K562 (cell line): Measurements from ENCODE around the gene SEC11A. TPM values are rescaled to one million over a fixed set of nuclear protein-coding genes. Genes with fewer than 3 reads are reported as not detected.

Experiments
- CBX5 ChIP-seq: IDR thresholded peaks from 2 replicates; pipeline ENCODE4 v1.6.1; 2014; ENCODE audit warnings: low read depth, borderline replicate concordance
- CBX8 ChIP-seq: fragments of 200-600 bp; sonication (generic); IDR thresholded peaks from 2 replicates; pipeline ENCODE4 v1.6.1; 2012; ENCODE audit warnings: borderline replicate concordance, mixed run types, low read depth, mild to moderate bottlenecking, moderate library complexity, mixed read lengths, low read length, control low read depth, inconsistent platforms; ENCODE audit not compliant: poor library complexity, severe bottlenecking; ENCODE audit errors: extremely low read depth
- HCFC1 ChIP-seq: IDR thresholded peaks from 2 replicates; pipeline ENCODE4 v1.6.1; 2012; ENCODE audit warnings: low read depth, low read length, improper control_type of control experiment
- JUN ChIP-seq, 2 experiments: sonication (generic) in 1 of 2; formaldehyde crosslinking in 1 of 2; IDR thresholded peaks; 2 replicates each; pipeline versions ENCODE4 v1.6.1 to v1.8.0; 2012 to 2022; ENCODE audit warnings: borderline replicate concordance in 2 of 2, mild to moderate bottlenecking in 2 of 2, improper control_type of control experiment in 1 of 2, low read depth in 1 of 2, low read length in 1 of 2, missing genetic modification reagents in 1 of 2
- MAZ ChIP-seq, 2 experiments: fragments of 450-650 bp in 1 of 2; sonication (generic) in 1 of 2; formaldehyde crosslinking; IDR thresholded peaks in 1 of 2; conservative IDR thresholded peaks in 1 of 2; 2 replicates each; pipeline versions ENCODE4 v1.4.0 to v1.5.0; 2020; ENCODE audit warnings: mild to moderate bottlenecking in 1 of 2, missing genetic modification reagents in 1 of 2
- MYBL2 ChIP-seq, 2 experiments: fragments of 450-650 bp in 1 of 2; sonication (generic) in 1 of 2; formaldehyde crosslinking in 1 of 2; IDR thresholded peaks; 2 replicates each; pipeline versions ENCODE4 v1.6.1 to v1.8.1; 2017 to 2022; ENCODE audit warnings: borderline replicate concordance in 1 of 2, inconsistent platforms in 1 of 2, low read depth in 1 of 2, mild to moderate bottlenecking in 1 of 2, missing genetic modification reagents in 1 of 2, moderate library complexity in 1 of 2
- NCOR1 ChIP-seq: fragments of 450-650 bp; IDR thresholded peaks from 2 replicates; pipeline ENCODE4 v1.6.1; 2016; ENCODE audit warnings: mild to moderate bottlenecking, moderate library complexity
- NFIX ChIP-seq: fragments of 250-450 bp; sonication (Bioruptor Pico); IDR thresholded peaks from 2 replicates; pipeline ENCODE4 v1.4.0; 2020; ENCODE audit warnings: low read depth, mild to moderate bottlenecking, moderate library complexity
- NONO ChIP-seq, 2 experiments: fragments of 200-400 bp in 1 of 2; fragments of 450-650 bp in 1 of 2; formaldehyde crosslinking in 1 of 2; IDR thresholded peaks; 2 replicates each; pipeline ENCODE4 v1.6.1; 2017; ENCODE audit warnings: low read depth in 2 of 2, mild to moderate bottlenecking in 2 of 2, moderate library complexity in 2 of 2, low read length in 1 of 2
- NR2C1 ChIP-seq, 2 experiments: fragments of 450-650 bp; IDR thresholded peaks; 2 replicates each; pipeline ENCODE4 v1.6.1; 2017; ENCODE audit warnings: mild to moderate bottlenecking in 2 of 2, antibody characterized with exemption in 1 of 2, inconsistent platforms in 1 of 2, missing compliant biosample characterization in 1 of 2, missing genetic modification characterization in 1 of 2
- POLR2B ChIP-seq: fragments of 450-650 bp; IDR thresholded peaks from 2 replicates; pipeline ENCODE4 v1.6.1; 2018; ENCODE audit warnings: low read depth; ENCODE audit not compliant: partially characterized antibody
- SIX5 ChIP-seq, 2 experiments: IDR thresholded peaks; 2 replicates each; pipeline ENCODE4 v1.6.1; 2011; ENCODE audit warnings: low read length in 2 of 2, borderline replicate concordance in 1 of 2, low read depth in 1 of 2, mild to moderate bottlenecking in 1 of 2, moderate library complexity in 1 of 2; ENCODE audit not compliant: insufficient read depth in 1 of 2
- SMAD2 ChIP-seq: fragments of 150-350 bp; IDR thresholded peaks from 2 replicates; pipeline ENCODE4 v1.6.1; 2014; ENCODE audit warnings: low read depth, mild to moderate bottlenecking, low read length
- SNIP1 ChIP-seq: fragments of 450-650 bp; IDR thresholded peaks from 2 replicates; pipeline ENCODE4 v1.7.1; 2017; ENCODE audit warnings: low read depth, mild to moderate bottlenecking
- SRF ChIP-seq, 2 experiments: fragments of 250-450, 450-650 bp in 1 of 2; sonication (Bioruptor Pico) in 1 of 2; sonication (generic) in 1 of 2; formaldehyde crosslinking; IDR thresholded peaks; 2 replicates each; pipeline versions ENCODE4 v1.5.0 to v1.5.1; 2020 to 2022; ENCODE audit warnings: mild to moderate bottlenecking in 1 of 2, missing genetic modification reagents in 1 of 2
- ZNF239 ChIP-seq: fragments of 250-450 bp; sonication (Bioruptor Pico); IDR thresholded peaks from 2 replicates; pipeline ENCODE4 v1.4.0; 2020; ENCODE audit warnings: mild to moderate bottlenecking
- ZNF354B ChIP-seq: fragments of 250-450 bp; sonication (Bioruptor Pico); IDR thresholded peaks from 2 replicates; pipeline ENCODE4 v1.4.0; 2020
- ZNF57 ChIP-seq: fragments of 450-650 bp; formaldehyde crosslinking; IDR thresholded peaks from 2 replicates; pipeline ENCODE4 v1.4.0; 2020; ENCODE audit warnings: mild to moderate bottlenecking, moderate library complexity
- ZNF695 ChIP-seq: fragments of 450-650 bp; formaldehyde crosslinking; IDR thresholded peaks from 2 replicates; pipeline ENCODE4 v1.4.0; 2020; ENCODE audit warnings: mild to moderate bottlenecking, moderate library complexity
- polyA plus RNA-seq, 8 experiments: library from polyadenylated mRNA; depleted of rRNA in 4 of 8; stranded (reverse) in 5 of 8; unstranded in 3 of 8; fragments of >200 nt; fragmentation: Nextera tagmentation in 2 of 8; fragmentation: Illumina TruSeq in 1 of 8; extraction: Ambion mirVana in 2 of 8; extraction: Trizol in 1 of 8; gene quantifications; 2 replicates each; pipeline versions ENCODE4 v1.2.1 to v1.2.3, GENCODE V29; 2011 to 2014; ENCODE audit warnings: inconsistent platforms in 1 of 8, missing spikeins in 1 of 8
- total RNA-seq, 7 experiments: library from RNA; depleted of rRNA in 6 of 7; stranded (reverse); fragments of >200 nt in 6 of 7; fragmentation: Illumina TruSeq in 2 of 7; extraction: Trizol in 2 of 7; gene quantifications; 2 replicates each; pipeline versions ENCODE4 v1.2.1 to v1.2.3, GENCODE V29; 2011 to 2021; ENCODE audit warnings: low replicate concordance in 1 of 7
- TF ChIP-seq, protein P1 (sequence below): fragments of 250-450 bp; sonication (Bioruptor Pico); IDR thresholded peaks from 2 replicates; pipeline ENCODE4 v1.5.0; 2021
- TF ChIP-seq, protein P2 (sequence below), 2 experiments: IDR thresholded peaks; 2 replicates each; pipeline ENCODE4 v1.6.1; 2012; ENCODE audit warnings: improper control_type of control experiment in 2 of 2, low read depth in 2 of 2, low read length in 2 of 2, borderline replicate concordance in 1 of 2
- TF ChIP-seq, protein P3 (sequence below): sonication (generic); formaldehyde crosslinking; IDR thresholded peaks from 2 replicates; pipeline ENCODE4 v1.8.1; 2022; ENCODE audit warnings: missing genetic modification reagents

Gene SEC11A
- total and polyA plus RNA-seq, 9 of the 15 experiments (the other 6 are each of a cell fraction or from before 2014, with no cell fraction given): 175 to 310 (median 229) TPM

DNA sequence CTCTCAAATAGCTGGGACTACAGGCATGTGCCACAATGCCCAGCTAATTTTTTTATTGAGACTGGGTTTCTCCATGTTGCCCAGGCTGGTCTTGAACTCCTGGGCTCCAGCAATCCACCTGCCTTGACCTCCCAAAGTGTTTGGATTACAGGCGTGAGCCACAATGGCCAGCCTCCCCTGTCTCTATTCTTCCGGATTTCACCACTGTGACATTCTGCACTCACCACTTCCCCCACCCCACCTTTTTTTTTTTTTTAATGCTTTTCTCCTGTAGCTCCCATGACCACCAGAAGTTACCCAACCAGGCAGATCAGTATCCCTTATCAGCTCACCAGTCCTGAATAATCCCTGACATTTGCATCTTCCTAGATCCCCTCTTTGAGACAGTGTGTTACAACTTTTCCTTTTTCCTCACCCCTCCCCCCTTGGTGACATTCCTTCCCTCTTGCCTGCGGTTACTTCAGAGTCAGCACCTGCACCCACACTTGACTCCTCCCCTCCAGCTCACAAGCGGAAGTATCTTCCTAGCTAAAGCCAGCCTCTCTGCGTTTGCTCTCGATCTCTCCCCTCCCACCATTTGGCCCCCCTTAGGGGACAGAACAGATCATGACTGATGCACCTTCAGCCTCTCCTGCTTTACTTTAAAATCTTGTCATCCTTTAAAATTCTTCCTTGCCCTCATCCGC, 19.0 kb upstream of the SEC11A start (continued):
- TF ChIP-seq, protein P1, sequence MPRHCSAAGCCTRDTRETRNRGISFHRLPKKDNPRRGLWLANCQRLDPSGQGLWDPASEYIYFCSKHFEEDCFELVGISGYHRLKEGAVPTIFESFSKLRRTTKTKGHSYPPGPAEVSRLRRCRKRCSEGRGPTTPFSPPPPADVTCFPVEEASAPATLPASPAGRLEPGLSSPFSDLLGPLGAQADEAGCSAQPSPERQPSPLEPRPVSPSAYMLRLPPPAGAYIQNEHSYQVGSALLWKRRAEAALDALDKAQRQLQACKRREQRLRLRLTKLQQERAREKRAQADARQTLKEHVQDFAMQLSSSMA (CRISPR knock-in tag): no peak
- TF ChIP-seq NCOR1 (peak; percentile 45; the same call in 1 of the 2 replicates), HCFC1 (no peak), CBX8 (no peak), SNIP1 (no peak), SMAD2 (no peak), MYBL2 (IDR thresholded peaks at IDR 0.05; ENCODE audit: low read depth) (no peak), MYBL2 (CRISPR knock-in tag; IDR thresholded peaks at IDR 0.05; ENCODE audit: borderline replicate concordance) (no peak), ZNF57 (CRISPR knock-in tag) (no peak), MAZ (CRISPR knock-in tag; conservative IDR thresholded peaks at IDR 0.05 in 1 of 2, IDR thresholded peaks at IDR 0.05 in 1 of 2) (peak; percentile 58 to 73), NR2C1 (IDR thresholded peaks at IDR 0.05) (peak; percentile 34; the same call in 1 of the 2 replicates), NR2C1 (tag; IDR thresholded peaks at IDR 0.05) (no peak), ZNF354B (CRISPR knock-in tag) (no peak), ZNF695 (CRISPR knock-in tag) (no peak), SRF (CRISPR knock-in tag; IDR thresholded peaks at IDR 0.05) (peak in 1 of 2 experiments; percentile 3; a peak in 1 of 4 replicates), CBX5 (no peak), NFIX (CRISPR knock-in tag) (no peak), ZNF239 (no peak; the same call in 1 of the 2 replicates), POLR2B (peak; percentile 79), NONO (IDR thresholded peaks at IDR 0.05; ENCODE audit: low read depth in 2 of 2, low read length in 1 of 2) (0 out of 4 replicates have a peak, but pooled peaks of 1 of the 2 experiments have one; percentile 45), SIX5 (IDR thresholded peaks at IDR 0.05; ENCODE audit: borderline replicate concordance in 1 of 2, insufficient read depth in 1 of 2, low read depth in 1 of 2, low read length in 2 of 2) (no peak), JUN (IDR thresholded peaks at IDR 0.05; ENCODE audit: borderline replicate concordance, low read depth, low read length) (peak; percentile 75; the same call in 1 of the 2 replicates), JUN (CRISPR knock-in tag; IDR thresholded peaks at IDR 0.05; ENCODE audit: borderline replicate concordance) (no peak)
- TF ChIP-seq, protein P2, sequence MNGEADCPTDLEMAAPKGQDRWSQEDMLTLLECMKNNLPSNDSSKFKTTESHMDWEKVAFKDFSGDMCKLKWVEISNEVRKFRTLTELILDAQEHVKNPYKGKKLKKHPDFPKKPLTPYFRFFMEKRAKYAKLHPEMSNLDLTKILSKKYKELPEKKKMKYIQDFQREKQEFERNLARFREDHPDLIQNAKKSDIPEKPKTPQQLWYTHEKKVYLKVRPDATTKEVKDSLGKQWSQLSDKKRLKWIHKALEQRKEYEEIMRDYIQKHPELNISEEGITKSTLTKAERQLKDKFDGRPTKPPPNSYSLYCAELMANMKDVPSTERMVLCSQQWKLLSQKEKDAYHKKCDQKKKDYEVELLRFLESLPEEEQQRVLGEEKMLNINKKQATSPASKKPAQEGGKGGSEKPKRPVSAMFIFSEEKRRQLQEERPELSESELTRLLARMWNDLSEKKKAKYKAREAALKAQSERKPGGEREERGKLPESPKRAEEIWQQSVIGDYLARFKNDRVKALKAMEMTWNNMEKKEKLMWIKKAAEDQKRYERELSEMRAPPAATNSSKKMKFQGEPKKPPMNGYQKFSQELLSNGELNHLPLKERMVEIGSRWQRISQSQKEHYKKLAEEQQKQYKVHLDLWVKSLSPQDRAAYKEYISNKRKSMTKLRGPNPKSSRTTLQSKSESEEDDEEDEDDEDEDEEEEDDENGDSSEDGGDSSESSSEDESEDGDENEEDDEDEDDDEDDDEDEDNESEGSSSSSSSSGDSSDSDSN (IDR thresholded peaks at IDR 0.05; ENCODE audit: borderline replicate concordance in 1 of 2, low read depth in 2 of 2, low read length in 2 of 2): no peak
- TF ChIP-seq, protein P3, sequence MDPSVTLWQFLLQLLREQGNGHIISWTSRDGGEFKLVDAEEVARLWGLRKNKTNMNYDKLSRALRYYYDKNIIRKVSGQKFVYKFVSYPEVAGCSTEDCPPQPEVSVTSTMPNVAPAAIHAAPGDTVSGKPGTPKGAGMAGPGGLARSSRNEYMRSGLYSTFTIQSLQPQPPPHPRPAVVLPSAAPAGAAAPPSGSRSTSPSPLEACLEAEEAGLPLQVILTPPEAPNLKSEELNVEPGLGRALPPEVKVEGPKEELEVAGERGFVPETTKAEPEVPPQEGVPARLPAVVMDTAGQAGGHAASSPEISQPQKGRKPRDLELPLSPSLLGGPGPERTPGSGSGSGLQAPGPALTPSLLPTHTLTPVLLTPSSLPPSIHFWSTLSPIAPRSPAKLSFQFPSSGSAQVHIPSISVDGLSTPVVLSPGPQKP (CRISPR knock-in tag): no peak
